GM11168 (cell line): ENCODE measurements around the gene CAMK1D.
"Not testable (repeated sequence)": the region's sequence is repeated elsewhere in the genome, so short reads cannot be mapped to it uniquely, and the experiment has no call there.

Source experiments
- in situ Hi-C: fragments of 300-500 bp; cut with MboI; formaldehyde crosslinking; loops from one replicate; pipeline ENCODE4 v1.12.0; 2022; ENCODE audit warnings: low sequenced_read_pairs; ENCODE audit not compliant: unreplicated experiment

CAMK1D gene

DNA sequence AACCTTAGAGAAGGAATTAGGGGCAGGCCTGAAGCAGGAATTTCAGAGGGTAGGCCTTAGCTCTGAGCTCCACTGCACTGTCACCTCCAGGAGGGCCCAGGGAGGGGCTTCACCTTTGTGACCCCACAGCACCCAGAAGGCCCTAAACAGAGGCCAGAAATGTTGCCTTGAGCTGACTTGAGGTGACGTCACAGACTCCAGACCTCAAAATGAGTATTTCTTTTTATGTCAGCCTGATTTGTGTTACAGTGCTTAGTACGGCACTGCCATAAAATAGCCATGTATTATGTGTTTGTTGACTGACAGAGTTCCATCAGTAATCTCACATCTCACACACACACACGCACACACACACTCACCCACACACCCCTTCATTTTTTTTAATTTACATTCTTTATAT, 440.9 kb downstream of the CAMK1D start:
- in situ Hi-C loops, result no loop called here

- in situ Hi-C loops, result no loop called here
These were observed 442.4 kb downstream of the CAMK1D start for GRCh38 chr10:12791728-12792127.

GRCh38 chr10:12792889-12793556, 443.7 kb downstream of the CAMK1D start:
- in situ Hi-C loops, result no loop called here

- in situ Hi-C loops, result no loop called here
These were observed 446.2 kb downstream of the CAMK1D start for GRCh38 chr10:12795315-12796110.

- in situ Hi-C loops, result no loop called here
These were observed 447.2 kb downstream of the CAMK1D start for GRCh38 chr10:12796401-12797160.

DNA sequence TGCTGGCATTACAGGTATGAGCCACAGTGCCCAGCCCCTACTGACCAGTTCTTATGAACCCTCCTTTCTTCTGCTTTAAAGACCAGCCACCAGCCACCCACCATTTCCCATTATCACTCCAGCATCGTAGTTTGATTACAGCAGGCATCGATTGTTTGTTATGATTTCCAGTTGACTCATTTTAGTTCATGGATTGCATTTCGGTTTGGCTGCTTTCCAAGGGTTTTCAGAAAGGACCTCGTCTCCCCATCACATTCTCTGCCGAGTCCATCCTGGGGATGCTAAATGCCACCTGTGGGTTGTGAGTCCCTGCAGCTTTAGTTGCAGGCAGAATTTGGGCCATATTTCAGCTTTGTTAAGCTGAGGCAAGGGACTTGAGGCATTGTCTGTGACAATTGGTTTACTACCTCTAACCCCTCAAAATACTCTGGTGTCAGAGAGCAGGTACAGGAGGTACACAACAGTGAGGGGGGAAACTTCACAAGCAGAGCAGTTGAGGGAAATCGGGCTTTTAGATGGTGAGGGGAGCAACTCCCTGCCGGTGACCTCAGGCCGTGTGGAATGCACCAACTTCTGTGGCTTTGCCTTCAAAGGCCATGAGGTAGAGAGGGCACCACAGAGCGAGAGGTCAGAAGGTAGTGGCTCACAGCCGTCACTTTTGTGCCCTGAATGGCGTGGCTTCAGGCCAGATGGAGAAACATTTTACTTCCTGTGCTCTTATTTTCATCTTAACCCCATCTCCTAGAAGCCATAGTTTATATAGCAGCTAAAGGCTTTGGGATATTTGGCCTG, 448.3 kb downstream of the CAMK1D start:
- in situ Hi-C loops, result no loop called here

GRCh38 chr10:12799144-12799543, 449.8 kb downstream of the CAMK1D start:
- in situ Hi-C loops, result no loop called here

DNA sequence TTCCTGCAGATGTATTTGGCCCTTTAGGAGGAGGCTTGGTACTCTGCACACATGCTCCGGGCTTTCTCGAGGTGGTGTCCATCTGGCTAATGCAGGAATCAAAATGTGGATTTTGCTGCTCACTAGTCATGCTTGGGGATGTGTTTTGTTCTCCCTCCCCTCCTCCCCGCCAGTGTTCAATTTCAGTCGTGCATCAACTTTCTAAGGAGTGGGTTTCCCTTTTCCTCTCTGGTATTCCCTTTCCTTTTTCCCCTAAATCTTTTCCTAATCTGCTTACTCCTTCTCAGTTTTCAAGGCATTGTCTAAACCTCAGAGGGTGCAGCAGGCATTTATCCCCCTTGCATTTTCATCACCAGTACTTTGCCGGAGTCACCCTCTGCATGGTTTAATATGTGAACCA, 450.4 kb downstream of the CAMK1D start:
- in situ Hi-C loops, result no loop called here

- in situ Hi-C loops, result no loop called here
These were observed 451.0 kb downstream of the CAMK1D start for GRCh38 chr10:12800302-12800701.

GRCh38 chr10:12801214-12802087, 452.1 kb downstream of the CAMK1D start:
- in situ Hi-C loops, result no loop called here

GRCh38 chr10:12803776-12804175, 454.4 kb downstream of the CAMK1D start:
- in situ Hi-C loops, result no loop called here

- in situ Hi-C loops, result no loop called here
These were observed 457.1 kb downstream of the CAMK1D start for GRCh38 chr10:12806228-12807095.

- in situ Hi-C loops, result no loop called here
These were observed 457.9 kb downstream of the CAMK1D start for GRCh38 chr10:12807096-12807755.

DNA sequence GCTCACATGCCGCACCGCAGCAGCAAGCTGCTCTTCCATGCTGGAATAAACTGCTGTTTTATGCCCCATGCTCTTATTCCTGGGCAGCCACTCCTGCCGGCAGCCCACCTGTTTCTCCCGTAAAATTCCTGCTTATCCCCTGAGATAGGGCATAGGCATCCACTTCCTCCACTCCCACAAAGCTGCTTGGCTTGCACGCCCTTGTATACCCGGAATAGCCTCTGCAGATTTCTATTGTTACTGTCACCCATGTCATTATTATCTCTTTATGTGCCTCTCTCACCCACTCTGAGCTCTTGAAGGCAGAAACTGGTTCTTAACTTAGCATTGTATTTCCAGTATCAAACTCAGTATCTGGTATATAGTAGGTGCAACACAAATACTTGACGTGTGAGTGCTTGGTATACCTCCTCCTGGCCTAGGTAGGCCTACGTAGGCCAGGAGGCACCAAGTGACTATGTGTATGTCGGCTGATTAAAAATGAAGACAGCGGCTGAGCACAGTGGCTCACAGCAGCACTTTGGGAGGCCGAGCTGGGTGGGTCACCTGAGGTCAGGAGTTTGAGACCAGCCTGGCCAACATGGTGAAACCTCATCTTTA, 458.8 kb downstream of the CAMK1D start:
- in situ Hi-C loops, result no loop called here

DNA sequence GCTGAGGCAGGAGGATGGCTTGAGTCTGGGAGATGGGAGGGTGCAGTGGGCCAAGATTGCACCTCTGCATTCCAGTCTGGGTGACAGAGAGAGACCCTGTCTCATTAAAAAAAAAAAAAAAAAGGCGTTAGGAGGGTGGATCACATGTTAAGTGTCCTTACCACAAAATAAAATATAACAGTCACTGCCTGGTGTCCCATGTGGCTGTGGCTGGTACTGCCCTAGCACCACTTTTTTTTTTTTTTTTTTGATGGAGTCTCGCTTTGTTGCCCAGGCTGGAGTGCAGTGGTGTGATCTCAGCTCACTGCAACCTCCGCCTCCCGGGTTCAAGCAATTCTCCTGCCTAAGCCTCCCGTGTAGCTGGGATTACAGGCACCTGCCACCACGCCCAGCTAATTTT, 460.7 kb downstream of the CAMK1D start:
- in situ Hi-C loops, result not testable (repeated sequence)

DNA sequence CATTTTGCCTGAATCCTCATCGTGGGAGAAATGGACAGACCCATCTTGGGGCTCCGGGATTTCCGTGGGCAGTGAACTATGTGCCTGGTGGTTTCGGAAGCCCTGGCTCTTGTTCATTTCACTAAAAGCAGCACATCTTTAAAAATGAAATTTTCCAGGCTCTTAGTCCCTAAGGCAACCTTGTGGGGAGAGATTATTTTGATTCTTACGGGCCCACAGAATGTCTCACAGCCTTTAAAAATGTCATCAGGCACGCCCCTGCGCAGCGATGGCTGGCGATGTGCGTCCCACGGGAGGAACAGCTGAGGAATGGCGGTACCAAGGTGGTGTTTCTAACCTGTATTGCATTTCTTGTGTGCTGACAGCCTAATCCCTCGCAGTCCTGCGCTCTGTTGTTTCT, 462.5 kb downstream of the CAMK1D start:
- in situ Hi-C loops, result no loop called here

- in situ Hi-C loops, result no loop called here
These were observed 463.2 kb downstream of the CAMK1D start for GRCh38 chr10:12812571-12812970.

DNA sequence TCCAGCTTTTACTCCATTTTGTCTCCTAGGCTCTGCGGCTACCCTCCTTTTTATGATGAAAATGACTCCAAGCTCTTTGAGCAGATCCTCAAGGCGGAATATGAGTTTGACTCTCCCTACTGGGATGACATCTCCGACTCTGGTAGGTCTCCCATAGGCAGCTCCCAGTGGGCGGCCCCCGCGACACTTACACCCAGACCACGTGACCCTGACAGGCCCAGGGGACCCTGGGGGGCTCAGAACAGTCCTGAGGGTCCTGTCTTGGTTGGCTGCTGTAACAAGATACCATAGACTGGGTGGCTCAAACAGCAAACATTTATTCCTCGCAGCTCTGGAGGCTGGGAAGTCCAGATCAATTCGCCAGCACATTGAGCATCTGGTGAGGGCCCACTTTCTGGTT, 464.8 kb downstream of the CAMK1D start:
- in situ Hi-C loops, result no loop called here
